ENCODE results near the gene BTF3.
"Not testable (repeated sequence)": the region's sequence is repeated elsewhere in the genome, so short reads cannot be mapped to it uniquely, and the experiment has no call there.

Gene BTF3

DNA sequence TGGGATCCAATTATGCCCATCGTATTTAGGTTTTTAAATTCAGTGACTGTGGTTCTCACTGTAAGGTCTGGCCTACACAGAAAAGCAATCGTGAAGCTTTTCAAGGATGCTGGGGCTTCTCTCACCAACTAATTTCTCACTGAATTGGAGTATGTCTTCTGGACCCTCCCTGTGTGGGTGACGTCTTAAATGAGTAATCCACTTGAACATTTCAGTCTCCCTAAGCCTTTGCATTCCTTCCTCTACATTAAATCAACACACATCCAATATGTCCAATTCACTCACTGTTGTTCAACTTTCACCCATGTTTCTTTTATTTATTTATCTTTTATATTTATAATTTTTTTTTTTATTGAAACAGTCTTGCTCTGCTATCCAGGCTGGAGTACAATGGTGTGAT, 12.5 kb upstream of the BTF3 start:
- in situ Hi-C loops (cut with MboI; ENCODE audit: low sequenced_read_pairs), result no loop called here

DNA sequence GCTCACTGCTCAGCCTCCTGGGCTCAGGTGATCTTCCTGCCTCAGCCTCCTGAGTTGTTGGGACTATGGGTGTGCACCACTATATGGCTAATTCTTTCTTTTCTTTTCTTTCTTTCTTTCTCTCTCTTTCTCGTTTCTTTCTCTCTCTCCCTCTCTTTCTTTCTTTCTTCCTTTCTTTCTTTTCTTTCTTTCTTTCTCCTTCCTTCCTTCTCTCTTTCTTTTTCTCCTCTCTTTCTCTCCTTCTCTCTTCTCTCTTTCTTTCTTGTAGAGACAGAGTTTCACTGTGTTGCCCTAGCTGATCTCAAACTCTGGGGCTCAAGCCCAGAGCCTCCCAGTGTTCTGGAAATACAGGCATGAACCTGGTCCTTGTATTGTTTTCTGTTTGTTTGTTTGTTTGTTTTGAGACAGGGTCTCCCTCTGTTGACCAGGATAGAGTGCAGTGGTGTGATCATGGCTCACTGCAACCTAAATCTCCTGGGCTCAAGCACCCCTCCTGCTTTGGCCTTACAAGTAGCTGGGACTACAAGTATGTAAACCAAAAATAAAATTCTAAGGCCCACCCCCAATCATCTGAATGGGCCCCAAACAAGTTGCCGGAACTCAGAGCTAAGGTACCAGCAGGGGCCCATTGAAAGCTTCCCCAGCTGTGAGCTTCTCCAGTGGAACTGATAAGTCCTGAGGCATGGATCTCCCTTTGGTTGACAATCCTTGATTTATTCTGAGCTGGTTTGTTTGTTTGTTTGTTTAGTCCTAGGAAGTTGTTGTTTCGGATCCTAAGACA, 11.9 kb upstream of the BTF3 start:
- in situ Hi-C loops (cut with MboI; ENCODE audit: low sequenced_read_pairs), result no loop called here

DNA sequence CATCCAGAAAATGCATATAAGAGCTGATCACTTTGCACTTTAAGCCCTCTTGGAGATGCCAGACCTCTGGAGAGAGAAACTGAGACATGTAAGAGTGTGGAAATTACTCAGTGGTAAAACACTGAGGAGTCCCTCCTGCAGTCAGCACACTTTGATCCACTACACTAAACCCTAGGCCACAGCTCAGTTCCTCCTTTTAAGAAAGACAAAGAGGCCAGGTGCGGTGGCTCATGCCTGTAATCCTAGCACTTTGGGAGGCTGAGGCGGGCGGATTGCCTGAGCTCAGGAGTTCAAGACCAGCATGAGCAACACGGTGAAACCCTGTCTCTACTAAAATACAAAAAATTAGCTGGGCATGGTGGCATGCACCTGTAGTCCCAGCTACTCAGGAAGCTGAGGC, 11.0 kb upstream of the BTF3 start:
- in situ Hi-C loops (cut with MboI; ENCODE audit: low sequenced_read_pairs), result not testable (repeated sequence)

DNA sequence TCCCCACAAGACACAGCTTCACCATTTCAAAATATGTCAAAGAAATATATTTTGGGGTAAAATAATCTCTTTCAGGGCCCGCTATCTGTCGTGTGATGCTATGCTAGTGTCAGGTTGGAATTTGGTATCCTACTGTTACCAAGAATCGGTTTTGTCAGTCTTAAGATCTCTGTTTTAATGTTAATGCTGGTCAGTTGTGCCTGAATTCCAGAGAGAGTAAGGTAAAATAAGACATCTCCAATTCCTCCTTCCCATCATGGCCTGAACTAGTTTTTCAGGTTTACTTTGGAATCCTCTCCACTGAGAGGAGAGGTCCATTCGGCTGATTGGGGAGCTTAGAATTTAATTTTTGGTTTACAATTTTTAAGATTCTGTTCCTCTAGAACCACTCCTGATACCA, 10.4 kb upstream of the BTF3 start:
- in situ Hi-C loops (cut with MboI; ENCODE audit: low sequenced_read_pairs), result no loop called here

DNA sequence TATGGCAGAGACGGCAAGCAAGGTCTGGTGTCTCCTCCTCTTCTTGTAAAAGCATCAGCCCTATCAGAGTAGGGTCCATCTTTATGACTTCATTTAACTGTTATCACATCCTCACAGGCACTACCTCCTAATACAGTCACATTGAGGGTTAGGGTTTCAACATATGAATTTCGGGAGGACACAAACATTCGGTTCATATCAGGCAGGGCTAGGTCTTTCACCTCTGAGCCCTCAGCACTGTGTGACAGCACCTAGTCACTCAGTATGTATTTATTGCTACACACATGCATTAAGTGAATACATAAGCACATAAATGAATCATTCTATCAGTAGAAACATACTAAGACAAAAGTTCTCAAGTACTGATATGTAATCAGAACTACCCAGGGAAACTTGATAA, 9.4 kb upstream of the BTF3 start:
- in situ Hi-C loops (cut with MboI; ENCODE audit: low sequenced_read_pairs), result no loop called here

DNA sequence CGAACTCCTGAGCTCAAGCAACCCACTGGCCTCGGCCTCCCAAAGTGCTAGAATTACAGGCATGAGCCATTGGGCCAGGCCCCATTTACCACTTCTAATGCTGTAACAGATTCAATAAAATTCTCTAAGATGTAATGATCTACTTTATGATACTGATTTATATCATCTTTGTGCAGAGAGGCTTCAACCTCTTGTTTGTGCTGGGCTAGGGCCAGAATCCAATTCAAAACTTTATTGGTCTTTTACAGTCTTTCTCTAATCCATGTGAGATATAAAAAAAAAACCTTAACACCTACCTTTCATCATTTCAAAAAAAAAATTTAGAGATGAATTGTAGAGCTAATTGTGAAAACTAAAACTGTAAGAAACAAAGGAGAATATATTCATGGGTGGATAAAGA, 8.2 kb upstream of the BTF3 start:
- in situ Hi-C loops (cut with MboI; ENCODE audit: low sequenced_read_pairs), result no loop called here

DNA sequence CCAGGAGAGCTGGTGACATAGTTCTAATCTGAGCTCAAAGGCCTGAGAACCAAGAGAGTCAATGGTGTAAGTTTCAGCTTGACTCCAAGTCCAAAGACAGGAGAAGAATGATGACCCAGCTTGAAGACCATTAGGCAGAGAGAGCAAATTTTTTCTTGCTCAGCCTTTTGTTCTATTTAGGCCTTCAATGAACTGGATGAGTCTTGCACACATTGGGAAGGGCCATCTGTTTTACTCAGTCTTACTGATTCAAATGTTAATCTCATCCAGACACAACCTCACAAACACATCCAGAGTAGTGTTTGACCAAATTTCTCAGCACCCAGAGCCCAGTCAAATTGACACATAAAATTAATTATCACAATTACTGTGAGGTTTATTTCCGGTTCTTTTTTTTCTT, 7.1 kb upstream of the BTF3 start:
- in situ Hi-C loops (cut with MboI; ENCODE audit: low sequenced_read_pairs), result no loop called here

DNA sequence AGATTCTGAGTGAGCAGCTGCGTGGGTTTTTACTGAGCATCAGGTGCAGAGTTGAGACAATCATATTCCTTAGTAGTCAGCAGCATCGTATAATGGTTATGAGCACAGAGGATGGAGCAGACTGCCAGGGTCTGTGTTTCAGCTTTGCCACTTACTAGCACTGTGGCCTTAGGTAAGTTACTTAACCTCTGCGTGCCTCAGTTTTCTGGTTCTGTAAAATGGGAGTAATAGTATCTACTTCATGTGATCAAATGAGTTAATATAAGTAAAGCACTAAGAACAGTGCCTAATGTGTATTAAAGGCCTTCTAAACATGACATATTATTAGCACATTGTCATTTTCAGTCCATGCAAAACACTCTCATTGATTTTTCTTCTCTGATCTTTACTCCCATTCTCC, 4.8 kb upstream of the BTF3 start:
- in situ Hi-C loops (cut with MboI; ENCODE audit: low sequenced_read_pairs), result no loop called here

DNA sequence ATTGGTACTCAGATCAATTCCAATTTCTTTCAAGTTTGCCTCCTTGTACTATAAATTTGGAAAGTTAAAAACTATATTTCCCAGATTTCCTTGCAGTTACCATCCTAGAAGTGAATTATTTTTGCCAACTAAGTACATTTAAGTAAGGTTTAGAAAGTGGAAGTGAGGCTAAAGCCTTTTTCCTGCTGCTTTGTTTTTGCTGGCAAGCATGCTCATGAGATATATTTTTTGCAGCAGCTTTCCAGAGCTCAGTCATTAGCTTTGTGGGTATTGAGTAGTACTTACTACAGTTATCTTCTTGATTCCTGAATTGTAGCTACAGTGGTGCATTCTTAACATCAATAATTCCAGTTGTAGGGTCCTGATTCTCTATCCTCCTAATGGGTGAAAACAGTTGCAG, 3.5 kb upstream of the BTF3 start:
- in situ Hi-C loops (cut with MboI; ENCODE audit: low sequenced_read_pairs), result no loop called here

DNA sequence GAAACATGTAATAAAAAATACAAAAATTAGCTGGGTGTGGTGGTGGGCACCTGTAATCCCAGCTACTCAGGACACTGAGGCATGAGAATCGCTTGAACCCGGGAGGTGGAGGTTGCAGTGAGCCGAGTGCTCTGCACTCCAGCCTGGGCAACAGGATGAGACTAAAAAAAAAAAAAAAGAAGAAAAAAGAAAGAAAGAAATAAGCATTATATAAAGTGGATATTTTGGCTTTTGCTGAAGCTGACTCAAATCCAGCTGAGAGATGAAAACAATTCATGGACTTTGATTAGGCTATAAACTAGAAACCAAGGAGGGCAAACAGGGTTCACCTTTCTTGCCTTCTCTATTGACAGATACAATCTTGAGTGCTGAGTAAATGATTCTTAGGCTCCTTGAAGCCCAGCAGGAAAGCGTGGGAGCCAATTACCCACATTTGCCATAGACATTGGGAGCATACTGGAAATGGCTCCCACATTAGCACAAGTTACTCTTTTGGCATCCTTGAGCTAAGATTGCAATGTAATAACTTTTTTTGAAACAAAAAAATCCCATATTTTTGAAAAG, 2.4 kb upstream of the BTF3 start:
- in situ Hi-C loops (cut with MboI; ENCODE audit: low sequenced_read_pairs), result no loop called here

DNA sequence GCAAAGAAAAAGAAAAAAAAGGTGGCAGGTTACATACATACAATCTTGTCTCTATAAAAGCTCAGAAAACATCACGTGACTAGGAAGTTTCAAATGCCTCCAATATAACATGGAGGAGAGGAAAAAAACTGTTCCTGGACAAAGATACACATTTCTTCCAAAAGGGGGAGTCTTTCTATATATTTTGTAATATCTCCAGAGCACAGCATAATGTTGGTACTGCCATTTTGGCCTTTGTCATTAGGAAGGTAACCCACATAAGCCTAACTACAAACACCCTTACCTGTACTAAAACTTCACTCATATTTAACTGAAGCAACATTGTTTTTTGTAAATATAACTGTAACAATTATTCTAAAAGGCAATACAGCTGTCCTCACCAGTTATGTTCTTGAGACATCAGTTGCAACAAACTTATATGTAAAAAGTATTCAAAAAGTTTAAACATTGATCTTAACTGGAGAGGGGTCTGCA, 1.2 kb upstream of the BTF3 start:
- in situ Hi-C loops (cut with MboI; ENCODE audit: low sequenced_read_pairs), result no loop called here

DNA sequence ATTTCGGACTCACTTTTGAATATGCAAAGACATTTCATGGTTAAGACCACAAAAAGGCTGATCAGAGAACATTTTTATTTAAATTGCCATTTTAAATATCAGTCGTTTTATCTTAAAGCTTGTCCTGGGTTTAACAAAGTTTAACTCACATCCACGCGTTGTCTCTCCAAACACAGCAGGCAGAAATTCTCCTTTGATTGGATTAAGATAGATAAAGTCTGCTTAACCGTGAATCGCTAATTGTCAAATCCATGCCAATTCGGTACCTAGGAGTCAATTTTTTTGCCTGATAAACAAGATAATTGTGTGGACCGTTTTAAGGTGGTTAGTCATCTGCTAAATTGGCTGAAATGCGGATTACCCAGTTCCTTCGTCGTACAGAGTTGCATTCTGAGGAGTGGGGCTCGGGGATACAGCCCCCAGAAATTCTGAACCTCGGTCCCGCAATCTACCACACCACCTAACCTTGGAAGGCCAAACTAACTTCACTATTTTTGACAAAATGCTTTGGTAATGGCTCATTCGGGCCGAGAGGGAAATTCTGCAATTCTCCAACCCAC, 665 bp upstream of the BTF3 start:
- in situ Hi-C loops (cut with MboI; ENCODE audit: low sequenced_read_pairs), result no loop called here

DNA sequence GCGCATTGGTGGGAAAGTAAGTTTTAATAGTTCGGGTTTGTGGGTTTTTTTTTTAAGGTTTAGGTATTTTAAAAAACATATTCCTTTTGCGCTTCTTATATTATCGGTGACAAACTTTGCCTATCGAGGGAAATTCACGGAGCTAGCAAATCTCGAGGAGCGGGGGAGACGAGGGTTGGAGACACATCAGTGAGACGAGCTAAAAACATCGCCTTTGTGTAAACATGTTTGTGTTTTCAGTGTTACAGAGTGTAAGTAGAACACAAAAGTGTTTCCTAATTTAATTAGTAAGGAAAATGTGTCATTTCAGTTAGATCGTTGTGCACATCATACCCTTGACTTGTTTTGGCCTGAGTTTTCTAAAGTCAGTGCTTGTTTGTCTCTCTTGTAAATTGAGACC, 945 bp downstream of the BTF3 start:
- in situ Hi-C loops (cut with MboI; ENCODE audit: low sequenced_read_pairs), result no loop called here

DNA sequence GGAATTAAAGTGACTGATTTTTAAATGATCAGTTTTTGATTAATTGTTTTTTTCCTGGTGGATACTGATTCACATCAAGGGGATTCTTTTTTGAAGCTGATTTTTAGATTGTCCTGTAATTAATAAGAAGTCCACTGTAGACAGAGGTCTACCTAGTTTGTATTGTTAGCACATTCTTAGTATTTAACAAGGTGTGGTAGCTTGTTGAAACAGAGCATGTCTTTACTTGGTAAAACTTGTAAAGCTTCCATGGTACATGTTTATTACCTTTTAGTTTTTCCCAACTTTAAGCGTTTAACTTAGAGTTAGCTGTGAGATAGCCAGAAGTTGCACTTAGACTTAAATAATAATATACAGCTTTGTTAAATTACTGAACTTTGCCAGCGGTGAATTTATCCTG, 1.5 kb downstream of the BTF3 start:
- in situ Hi-C loops (cut with MboI; ENCODE audit: low sequenced_read_pairs), result no loop called here

DNA sequence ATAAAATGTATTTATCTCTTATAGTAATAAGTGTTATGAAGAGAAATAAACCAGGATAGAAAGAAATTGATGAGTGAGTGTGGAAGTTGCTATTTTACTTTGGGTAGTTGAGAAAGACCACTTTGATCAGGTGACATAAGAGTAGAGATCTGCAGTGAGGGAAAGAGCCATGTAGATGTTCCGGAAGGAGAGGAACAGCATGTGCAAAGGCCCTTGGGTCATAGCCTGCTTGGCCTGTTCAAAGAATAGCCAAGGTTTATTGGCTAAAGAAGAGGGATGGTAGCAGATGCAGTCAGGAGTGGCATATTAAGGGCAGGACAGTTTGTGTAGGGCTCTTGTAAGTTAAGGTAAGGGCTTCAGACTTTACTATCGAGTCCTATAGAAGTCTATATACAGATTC, 3.2 kb downstream of the BTF3 start:
- in situ Hi-C loops (cut with MboI; ENCODE audit: low sequenced_read_pairs), result no loop called here

DNA sequence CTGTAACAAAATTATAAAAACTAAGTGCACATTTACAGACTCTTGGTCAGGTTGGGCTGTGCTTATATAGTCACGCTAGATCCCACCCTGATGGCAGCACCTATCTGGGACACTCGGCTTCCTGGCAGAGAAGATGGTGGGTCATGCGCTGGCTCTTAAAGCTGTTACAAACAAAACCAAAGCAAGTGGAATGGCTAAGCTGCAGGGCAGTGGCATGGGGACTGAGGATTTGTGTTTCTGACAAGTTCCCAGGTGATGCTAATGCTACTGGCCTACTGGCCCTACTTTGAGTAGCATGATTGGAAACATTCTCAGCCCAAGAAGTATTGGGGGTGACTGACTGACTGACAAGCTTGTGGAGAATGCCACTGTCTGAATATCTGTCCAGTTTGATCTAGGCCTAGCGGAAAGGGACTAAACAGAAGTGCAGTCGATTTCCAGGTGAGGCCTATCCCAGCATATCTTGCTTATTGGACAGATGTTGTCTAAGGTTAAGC, 8.3 kb downstream of the BTF3 start:
- in situ Hi-C loops (cut with MboI; ENCODE audit: low sequenced_read_pairs), result no loop called here

DNA sequence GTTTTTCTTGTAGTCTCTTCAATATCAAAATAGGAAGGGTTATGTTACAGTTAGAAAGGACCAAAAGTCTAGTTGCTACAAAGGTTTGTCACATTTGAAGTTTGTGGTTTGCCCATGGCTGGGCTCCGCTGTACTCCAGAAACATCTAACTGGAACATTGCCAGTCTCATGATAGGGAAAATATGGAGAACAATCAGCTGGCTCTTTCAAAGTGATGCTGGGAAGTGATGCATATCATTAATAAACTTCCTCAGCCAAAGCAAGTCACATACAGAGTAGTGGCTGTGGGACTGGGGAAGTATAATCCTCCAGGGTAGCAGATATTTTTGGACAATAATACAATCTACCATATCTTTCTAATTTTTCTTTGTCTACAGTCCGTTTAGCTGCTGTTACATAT, 8.8 kb downstream of the BTF3 start:
- in situ Hi-C loops (cut with MboI; ENCODE audit: low sequenced_read_pairs), result no loop called here

DNA sequence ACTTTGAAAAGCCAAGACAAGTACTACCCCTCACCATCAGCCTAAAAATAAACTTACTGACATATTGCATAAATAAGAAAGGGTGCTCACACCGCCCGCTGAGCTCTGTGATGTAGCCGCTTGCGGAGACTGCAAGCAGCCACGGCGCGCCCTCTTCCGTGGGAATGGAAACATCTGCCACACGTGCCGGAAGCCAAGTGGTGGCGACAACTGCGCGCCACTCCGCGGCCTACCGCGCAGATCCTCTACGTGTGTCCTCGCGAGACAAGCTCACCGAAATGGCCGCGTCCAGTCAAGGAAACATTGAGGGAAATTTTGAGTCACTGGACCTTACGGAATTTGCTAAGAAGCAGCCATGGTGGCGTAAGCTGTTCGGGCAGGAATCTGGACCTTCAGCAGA, 10.3 kb downstream of the BTF3 start:
- in situ Hi-C loops (cut with MboI; ENCODE audit: low sequenced_read_pairs), result not testable (repeated sequence)

DNA sequence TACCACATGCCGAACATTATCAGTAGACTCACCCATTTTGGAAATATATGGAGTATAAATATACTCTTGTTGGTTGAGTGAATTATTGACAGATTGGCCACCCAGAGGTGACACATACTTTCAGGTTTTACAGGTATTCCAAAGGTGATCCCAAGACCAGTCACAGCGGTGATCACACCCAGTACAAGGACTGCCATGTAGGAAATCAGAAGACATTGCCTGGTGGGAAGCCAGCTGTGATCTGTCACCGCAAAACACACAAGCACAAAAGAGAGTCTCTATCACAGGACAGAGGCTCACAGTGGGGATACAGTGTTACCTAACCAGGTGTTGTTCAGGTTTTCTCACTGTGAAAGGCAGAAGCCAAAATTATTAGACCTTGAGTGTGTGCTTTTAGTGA, 15.8 kb downstream of the BTF3 start:
- in situ Hi-C loops (cut with MboI; ENCODE audit: low sequenced_read_pairs), result no loop called here

DNA sequence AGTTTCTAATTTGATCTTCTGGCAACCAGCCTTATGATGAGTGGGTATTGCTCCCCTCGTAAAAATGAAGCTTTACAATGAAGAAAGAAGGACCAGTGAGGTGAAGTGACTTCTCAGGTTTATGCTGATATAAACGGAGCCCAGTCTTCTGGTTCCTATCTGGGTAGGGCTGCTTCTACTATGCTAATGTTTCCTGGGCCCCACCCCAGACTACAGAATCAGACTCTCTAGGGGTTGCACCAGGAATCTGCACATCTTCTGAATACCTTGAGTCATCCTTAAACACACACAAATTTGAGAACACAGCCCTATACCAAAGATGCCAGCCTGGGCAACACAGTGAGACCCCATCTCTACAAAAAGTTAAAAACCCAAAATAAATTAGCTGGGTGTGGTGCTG, 16.2 kb downstream of the BTF3 start:
- in situ Hi-C loops (cut with MboI; ENCODE audit: low sequenced_read_pairs), result no loop called here

DNA sequence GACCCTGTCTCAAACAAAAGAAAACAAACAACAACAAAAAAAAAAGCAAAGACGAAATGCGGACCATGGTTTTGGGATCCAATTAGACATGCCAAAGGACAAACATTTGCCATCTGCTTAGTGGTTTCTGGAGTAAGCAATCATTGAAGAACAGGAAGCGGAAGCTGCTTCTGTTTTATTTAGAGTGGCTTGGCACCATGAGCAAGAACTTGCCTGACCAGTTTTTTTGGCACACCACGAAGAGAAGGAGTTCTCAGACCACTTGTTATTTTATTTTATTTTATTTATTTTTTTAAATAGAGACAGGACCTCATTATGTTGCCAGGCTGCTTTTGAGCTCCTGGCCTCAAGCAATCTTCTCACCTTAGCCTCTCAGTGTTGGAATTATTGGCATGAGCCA, 17.0 kb downstream of the BTF3 start:
- in situ Hi-C loops (cut with MboI; ENCODE audit: low sequenced_read_pairs), result no loop called here

DNA sequence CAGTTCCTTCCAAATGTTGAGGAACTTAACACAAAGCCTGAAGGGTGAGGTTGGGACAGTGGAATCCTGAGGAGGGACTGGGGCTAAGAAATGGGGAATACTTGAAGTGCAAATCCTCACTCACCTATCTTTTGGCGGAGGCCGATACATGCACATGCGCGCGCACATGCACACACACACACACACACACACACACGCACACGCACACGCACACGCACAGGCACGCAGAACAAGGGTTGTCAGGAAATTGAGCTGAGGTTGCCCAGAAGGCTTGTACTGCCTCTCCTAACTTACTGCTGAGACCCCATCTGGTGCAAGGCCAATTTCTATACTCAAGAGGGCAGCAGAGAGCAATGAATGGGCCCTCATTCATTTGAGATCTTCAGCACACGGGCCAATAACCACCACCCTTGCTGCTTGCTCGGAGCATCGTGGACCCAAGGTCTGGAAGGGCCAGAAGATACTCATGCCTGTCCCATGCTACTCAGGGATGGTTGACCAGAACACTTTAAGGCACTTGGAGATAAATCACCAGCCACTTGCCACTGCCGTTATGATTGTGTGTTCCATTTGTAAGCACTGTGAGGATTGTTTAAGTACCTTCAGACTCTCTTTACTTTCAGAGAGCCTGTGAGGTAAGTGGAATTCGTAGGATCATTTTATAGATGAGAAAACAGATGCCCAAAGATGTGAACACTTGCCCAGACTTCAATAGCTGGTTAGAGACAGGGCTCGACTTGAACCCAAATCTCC, 21.5 kb downstream of the BTF3 start:
- in situ Hi-C loops (cut with MboI; ENCODE audit: low sequenced_read_pairs), result no loop called here
